COLO829 (cell line): ENCODE data around the gene PIK3R1.

ENCODE experiments used
- DNase-seq: peaks from one replicate; pipeline ENCODE4 v3.0.0; 2012; ENCODE audit warnings: low spot score

The PIK3R1 gene

DNA sequence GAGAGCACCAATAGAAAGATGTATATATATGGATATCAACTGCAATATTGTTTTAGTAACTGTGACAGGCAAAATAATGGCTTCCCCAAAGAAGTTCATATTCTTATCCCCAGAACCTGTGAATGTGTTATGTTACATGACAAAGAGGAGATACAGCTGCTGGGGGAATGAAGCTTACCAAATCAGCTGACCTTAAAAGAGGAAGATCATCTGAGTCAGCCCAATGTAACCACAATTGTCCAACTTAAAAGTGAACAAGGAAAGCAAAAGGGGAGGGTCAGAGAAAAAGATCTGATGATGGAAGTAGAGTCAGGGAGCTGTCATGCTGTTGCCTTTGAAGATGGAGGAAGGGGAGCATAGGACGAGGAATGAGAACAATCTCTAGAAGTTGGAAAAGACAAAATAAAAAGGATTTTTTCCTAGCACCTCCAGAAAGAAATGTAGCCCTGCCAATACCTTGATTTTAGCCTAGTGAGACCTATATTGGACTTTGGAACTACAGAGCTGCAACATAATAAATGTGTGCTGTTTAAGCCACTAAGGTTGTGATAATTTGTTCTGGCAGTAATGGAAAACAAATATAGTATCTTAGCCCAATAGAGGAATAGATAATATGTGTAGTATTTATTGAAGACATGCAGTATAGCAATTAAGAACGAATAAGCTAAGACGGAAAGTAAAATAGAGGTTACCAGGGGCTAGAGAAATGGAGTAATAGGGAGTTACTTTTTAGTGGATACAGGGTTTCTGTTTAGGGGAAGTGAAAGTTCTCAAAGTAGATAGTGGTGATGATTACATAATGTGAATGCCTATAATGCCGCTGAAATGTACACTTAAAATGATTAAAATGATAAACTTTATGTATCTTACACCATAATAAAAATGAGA lies 115.9 kb downstream of the PIK3R1 start:
- DNase-seq, result no peak

DNA sequence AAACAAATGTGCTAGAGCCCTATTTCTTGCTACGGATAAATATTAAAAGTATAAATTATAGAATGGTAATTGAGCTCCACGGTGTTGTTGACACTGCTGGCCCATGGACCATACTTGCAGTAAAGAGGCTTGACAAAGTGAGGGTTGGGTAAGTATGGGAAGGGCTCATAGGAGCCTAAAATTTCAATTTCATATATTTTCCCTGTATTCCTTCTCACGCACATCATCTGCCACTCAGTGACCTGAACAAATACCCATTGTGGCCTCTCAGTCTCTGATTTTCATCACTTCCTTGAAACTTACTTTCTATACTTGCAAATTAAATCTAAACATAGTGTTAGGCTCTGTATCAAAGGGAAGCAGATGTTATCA lies 116.5 kb downstream of the PIK3R1 start:
- DNase-seq, result no peak

DNA sequence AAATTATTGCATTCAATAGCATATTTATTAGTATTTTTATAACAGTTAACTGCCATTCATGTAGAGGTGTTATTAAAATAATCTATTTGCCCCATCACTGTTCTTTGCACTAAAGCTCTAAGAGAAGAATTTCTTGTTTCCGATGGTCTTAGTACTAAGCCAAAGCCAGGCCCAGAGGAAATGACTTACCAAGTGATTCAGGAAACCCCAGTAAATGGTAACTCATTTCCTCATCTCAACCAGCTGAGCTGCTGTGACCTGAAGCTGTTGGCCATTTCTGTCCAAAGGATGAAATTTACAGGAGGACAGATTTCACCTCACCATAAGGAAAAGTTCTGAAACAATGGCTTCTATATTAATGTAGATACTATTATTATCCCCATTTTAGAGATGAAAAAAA lies 117.0 kb downstream of the PIK3R1 start:
- DNase-seq, result no peak

DNA sequence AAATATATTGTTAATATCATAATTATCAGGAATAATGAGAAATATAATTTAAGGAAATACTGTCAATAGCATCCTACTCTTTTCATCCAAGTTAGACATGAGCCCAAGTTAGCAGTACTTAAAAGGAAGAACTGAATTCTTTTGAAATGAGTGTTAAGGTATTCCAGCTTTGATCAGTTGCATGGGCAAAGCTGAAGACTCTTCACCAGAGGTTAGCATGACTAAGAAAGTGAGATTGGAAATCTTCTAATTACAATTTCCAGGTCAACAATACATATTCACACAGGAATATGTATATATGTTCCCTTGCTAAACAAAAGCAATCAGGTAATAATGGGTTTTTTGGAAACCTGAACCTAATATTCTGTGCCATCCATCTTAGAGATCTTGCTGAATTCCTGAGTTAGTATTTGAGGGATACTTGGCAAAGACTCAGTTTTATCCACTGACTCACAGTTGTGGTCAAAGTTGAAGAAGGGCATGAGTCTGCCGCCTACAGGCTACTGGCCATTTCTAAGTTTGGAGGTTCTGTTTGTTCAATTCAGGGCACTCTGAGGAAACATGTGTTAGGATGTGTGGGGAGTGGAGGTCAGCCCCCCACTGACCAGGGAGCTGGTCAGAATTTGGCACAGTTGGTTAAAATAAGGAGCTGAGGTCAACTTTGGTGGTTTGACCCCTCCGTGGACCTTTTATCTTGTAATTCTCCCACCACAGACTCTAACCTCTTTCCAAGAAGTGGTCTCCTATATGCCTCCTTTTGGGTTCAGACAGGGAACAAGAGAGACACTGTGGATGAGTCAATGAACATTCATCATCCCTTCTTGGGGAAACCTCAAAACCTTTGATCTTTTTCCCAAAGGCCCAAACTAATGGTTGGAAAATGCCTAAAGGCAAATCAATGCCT lies 118.3 kb downstream of the PIK3R1 start:
- peak; percentile 87 for DNase-seq

DNA sequence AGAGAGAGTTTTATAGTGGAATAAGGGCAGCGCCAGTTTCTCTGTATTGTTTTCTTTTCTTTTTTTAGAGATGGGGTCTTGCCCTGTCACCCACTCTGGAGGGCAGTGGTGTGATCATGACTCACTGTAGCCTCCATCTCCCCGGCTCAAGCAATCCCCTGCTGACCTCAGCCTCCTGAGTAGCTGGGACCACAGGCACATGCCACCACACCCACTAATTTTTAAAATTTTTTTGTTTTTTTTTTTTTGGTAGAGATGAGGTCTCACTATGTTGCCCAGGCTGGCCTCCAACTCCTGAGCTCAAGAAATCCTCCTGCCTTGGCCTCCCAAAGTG lies 119.0 kb downstream of the PIK3R1 start:
- DNase-seq, result no peak

DNA sequence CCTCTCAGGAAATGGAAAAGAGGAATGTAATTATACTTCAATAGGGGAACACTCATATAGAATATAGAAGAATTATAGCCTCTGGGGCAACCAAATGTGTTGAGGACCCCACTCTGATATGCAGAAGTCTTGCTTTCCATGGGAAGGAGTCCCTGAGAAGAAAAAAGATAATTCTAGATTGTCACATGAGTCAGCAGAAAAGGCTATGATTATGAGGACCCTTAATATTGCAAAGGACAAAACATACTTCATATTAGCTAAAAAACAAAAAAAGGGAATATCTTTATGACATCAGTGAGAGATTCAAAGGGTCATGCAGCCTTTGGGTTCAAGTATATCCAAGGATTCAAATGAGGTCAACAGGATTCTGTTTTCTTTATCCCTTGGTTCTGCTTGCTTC lies 119.5 kb downstream of the PIK3R1 start:
- DNase-seq, result no peak

DNA sequence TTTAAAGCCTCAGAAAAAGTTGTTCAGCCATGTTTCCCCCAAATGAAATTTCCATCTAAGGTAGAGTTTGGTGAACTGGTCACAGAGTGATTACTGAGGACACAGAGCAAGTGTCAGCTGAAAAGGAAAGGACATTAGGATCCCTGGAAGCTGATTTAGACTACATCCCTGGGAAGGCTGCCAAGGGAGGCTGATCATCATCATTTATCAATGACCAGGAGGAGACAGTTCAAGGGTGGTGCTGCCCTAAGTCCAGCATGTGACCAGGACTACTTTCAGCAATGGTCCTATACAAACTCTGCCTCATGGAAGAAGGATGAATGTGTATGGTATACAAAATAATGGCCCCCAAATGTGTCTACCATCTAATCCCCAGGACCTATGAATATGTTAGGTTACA lies 120.6 kb downstream of the PIK3R1 start:
- no peak for DNase-seq

DNA sequence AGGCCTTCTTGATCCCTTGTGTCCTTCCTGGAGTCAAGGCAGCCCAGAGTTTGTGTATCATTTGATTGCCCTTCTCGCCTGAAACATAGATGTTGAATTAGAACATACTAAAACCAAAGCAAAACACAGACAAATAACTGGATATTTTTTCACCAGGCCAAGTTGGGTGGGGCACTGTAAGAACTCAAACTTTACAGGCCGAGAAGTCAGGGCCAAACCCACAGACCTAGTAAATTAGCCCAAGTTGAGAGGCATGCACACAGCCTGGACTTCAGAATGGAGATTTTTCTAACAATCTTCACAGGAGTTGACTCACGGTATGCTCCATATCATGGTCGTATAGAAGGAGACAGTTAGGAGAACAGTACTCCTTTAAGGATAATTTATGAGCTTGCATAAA lies 121.7 kb downstream of the PIK3R1 start:
- DNase-seq, result no peak

DNA sequence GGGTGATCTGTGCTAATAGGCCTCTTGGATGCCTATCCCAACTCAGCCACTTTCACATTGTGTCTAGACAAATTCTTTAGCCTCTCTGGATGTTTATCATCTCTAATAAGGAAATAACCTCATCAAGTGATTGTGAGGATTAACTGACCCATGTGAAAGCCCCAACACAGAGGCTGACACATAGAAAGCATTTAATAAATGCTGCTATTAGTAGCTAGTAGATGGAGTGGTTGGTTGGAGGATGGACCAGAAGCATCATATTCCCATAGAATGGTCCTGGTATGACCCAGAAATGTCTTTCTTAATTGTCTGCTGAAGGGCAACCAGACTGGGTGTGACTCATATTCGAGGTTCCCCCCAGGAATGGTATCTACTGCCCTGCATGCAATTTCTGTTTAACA lies 124.4 kb downstream of the PIK3R1 start:
- DNase-seq, result no peak

DNA sequence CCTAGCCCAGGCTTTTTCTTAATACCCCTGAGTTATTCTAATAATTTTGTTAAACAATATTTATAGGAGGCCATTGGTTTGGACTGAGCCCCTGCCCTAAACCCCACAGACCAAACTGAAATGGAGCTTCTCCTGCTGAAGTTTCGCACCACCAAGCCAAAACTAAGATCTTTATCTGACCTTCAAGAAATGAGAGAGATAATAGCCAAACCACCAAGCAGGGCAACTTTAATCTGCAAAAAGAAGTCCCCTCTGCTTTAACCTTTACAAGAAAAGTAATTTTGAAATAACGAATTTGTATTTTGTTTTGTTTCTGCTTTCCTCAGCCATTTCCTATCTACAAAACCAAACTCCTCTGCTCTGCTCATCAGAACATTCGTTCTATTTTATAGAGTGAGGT lies 125.5 kb downstream of the PIK3R1 start:
- DNase-seq, result no peak

DNA sequence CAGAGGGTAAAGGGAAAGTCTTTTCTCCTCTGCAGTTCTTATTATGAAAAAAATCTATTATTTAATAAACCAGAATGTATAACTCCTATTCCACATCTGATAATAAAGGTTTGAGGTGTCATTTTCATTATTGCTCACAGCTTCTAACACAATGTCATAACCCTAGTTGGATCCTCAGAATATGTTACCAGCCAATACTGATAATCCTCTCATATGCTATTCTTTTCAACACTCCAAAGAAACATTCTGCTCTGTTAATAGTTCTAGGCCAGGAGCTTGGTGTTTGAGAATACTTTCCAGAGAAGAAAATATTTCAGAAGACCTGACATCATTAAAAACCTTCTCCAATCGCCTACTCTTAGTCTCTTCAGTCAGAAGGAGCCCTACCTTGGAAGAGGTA lies 127.1 kb downstream of the PIK3R1 start:
- no peak for DNase-seq

DNA sequence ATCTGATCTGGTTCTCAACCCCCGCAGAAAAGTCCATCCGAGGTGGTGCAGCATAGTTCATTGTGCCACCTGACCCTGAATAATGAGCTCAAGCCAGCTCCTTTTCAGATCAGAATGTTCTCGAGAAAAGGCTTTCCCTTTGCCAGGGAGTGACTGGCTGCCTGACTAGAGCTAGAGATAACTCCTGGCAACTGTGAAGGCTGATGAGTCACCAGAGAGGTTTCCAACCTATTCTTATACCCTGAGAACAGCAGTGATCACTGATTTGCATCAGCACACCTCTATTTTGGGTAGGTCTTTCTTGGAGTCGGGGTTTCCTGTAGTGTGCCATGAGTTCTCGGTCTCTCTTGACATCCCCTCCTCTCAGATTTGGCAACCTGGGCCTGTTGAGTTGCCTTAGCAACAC lies 127.9 kb downstream of the PIK3R1 start:
- no peak for DNase-seq

DNA sequence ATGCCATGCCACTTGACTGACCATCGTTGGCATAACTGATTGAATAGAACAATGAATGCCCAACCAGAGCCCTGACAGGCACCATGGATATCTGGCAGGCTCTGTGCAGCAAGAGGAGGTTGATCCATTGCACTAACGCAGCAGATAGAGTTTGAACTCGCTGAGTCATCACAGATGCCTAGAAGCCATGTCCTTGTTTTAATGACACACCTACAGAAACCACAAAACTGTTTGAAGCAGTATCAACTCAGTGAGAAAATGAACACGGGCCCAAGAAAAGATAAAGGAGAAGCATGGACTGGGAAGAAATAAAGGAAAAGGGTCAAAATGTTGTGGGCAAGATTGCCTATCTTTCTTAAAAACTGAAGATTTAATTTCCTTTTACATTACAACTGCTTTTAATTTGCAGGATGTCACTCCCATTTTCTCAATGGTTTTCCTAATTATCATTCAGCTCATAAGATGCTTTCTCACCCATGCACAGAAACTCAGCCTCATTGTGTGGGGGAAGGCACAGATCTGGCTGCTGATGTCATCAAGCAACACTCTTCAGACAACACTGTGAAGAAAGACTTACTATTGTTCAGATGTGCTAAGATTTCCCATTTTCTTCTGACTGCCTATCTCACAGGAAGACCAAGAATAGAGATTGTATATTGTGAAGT lies 129.0 kb downstream of the PIK3R1 start:
- DNase-seq, result peak; percentile 40

DNA sequence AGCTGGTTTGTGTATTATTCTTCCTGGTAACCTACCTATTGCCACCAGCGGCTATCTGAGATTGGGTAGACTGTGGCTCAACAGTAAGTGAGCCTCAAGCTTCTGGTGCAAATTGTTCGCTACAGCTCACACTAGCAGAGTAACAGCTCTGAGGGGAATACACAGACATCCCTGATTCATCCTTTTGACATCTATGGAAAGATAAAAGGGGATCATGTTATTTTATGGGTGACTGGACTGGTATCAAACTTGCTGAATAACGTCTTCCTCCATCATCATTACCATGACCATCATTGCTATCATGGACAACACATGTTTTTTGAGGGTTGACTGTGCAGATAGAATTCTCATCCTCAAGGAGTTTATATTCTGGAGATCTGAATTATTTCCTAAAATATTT lies 129.6 kb downstream of the PIK3R1 start:
- DNase-seq, result no peak

DNA sequence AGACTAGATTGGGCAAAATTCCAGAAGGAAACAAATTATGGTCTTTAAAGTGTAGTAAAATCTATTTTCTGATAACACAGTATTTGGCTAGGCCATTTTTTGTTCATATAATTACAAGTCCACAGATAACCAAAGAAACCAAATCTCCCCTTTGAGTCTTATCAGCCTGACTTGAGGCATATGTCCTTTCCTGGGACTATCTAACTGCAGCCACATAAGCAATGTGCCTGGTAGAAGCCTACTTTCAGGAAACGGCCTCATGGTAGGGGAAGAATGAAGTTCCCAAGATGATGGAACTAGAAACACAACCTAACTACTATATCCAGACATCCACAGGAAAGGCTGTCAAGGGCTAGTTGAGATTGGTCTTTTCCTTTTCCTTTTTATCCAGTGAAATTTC lies 130.0 kb downstream of the PIK3R1 start:
- no peak for DNase-seq

DNA sequence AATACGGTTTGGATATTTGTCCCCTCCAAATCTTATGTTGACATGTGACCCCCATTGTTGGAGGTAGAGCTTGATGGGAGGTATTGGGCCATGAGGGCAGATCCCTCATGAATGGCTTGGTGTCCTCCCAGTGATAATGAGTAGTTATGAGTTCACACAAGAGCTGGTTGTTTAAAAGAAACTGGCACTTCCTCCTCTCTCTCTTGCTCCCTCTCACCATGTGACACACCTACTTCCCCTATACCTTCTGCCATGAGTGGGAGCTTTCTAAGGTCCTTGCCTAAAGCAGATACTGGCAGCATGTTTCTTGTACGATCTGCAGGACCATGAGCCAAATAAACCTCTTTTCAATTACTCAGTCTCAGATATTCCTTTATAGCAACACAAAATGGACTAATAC lies 132.0 kb downstream of the PIK3R1 start:
- DNase-seq, result no peak

DNA sequence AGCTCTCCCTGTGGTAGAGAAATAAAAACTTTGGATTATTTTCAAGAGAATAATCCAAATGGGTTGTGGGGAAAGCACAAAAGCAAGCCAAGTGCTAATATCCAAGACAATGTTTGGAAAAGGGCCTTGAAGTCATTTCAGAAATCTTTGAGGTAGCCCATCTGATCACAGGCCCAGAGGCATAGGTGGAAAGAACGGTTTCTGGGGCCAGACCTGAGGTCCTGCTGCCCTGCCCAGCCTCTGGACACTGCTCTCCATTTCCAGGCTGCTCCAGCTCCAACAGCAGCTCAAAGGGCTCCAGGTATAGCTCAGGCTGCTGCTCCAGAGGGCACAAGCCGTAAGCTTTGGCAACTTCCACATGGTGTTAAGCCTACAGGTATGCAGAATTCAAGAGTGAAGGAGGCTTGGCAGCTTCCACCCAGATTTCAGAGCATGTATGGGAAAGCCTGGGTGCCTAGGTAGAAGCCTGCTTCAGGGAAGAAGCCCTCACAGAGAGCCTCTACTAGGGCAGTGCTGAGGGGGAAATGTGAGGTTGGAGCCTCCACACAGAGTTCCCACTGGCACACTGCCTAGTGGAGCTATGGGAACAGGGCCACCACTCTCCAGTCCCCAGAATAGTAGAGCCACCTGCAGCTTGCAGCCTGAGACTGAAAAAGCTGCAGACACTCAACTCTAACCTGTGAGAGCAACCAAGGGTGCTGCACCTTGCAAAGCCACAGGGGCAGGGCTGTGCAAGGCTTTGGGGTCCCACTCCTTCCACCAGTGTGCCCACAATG lies 133.1 kb downstream of the PIK3R1 start:
- no peak for DNase-seq

DNA sequence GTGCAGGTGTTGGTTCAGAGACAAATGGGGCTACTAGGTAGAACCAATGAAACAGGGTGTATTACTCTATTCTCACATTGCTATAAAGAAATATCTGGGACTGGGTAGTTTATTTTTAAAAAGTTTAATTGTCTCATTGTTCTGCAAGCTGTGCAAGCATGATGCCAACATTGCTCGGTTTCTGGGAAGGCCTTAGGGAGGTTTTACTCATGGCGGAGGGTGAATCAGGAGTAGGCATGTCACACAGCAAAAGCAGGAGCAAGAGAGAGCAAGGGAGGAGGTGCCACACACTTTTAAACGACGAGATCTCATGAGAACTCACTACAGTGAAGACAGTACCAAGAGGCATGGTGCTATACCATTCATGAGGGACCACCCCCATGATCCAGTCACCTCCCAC lies 134.6 kb downstream of the PIK3R1 start:
- no peak for DNase-seq
